Lung (tissue), 12 donors: Measurements from ENCODE around the gene ATN1. TPM values are rescaled to one million over a fixed set of nuclear protein-coding genes. Genes with fewer than 3 reads are reported as not detected.
"Not testable (repeated sequence)": the region's sequence is repeated elsewhere in the genome, so short reads cannot be mapped to it uniquely, and the experiment has no call there.

Source experiments
- ATAC-seq: fragments of 200-7000 bp; cut with Tn5 transposase; one replicate; pipeline ENCODE4 v1.9.1; 2020; ENCODE audit warnings: moderate number of reproducible peaks; ENCODE audit not compliant: insufficient read depth, low FRiP score
- DNase-seq, 3 donors: peaks; one replicate each; pipeline ENCODE4 v3.0.0-alpha.2; 2013 to 2017
- H3K27ac ChIP-seq, 2 donors: one replicate each; pipeline ENCODE4 v1.5.1; 2013; ENCODE audit warnings: mild to moderate bottlenecking in 2 of 2, moderate library complexity in 2 of 2, control low read depth in 1 of 2, inconsistent platforms in 1 of 2, low read depth in 1 of 2, low read length in 1 of 2
- H3K27me3 ChIP-seq, 3 donors: one replicate each; pipeline ENCODE4 v1.5.1; 2013; ENCODE audit warnings: low read length in 2 of 3; ENCODE audit not compliant: control insufficient read depth in 3 of 3, insufficient read depth in 3 of 3
- H3K36me3 ChIP-seq, 4 donors: one replicate each; pipeline ENCODE4 v1.5.1; 2013; ENCODE audit warnings: low read length in 4 of 4, mild to moderate bottlenecking in 1 of 4, moderate library complexity in 1 of 4; ENCODE audit not compliant: control insufficient read depth in 4 of 4, insufficient read depth in 4 of 4
- H3K4me1 ChIP-seq, 5 donors: one replicate each; pipeline ENCODE4 v1.5.1; 2013; ENCODE audit warnings: low read length in 5 of 5, mild to moderate bottlenecking in 2 of 5, moderate library complexity in 1 of 5; ENCODE audit not compliant: control insufficient read depth in 5 of 5, insufficient read depth in 5 of 5
- H3K4me3 ChIP-seq: one replicate; pipeline ENCODE4 v1.5.1; 2013; ENCODE audit warnings: mild to moderate bottlenecking, control low read depth, moderate library complexity
- H3K9ac ChIP-seq, 2 donors: one replicate each; pipeline ENCODE4 v1.5.1; 2013; ENCODE audit warnings: low read length in 2 of 2, control low read depth in 1 of 2; ENCODE audit not compliant: insufficient read depth in 1 of 2
- H3K9me3 ChIP-seq, 4 donors: one replicate each; pipeline ENCODE4 v1.5.1; 2013; ENCODE audit warnings: low read length in 3 of 4, mild to moderate bottlenecking in 1 of 4, moderate library complexity in 1 of 4; ENCODE audit not compliant: control insufficient read depth in 4 of 4, insufficient read depth in 3 of 4
- CTCF ChIP-seq: IDR thresholded peaks from 2 replicates; pipeline ENCODE4 v1.5.1; 2012; ENCODE audit warnings: mild to moderate bottlenecking; ENCODE audit errors: control extremely low read depth, extremely low read depth
- WGBS, 2 donors: extraction: QIAGEN DNeasy Blood & Tissue Kit; methylation state at CpG; one replicate each; pipeline ENCODE4 v1.1.7; 2013; 5-methylcytosine and 5-hydroxymethylcytosine counted together
- polyA plus RNA-seq, 2 donors: library from polyadenylated mRNA; stranded (reverse); fragments of 200-250 nt; gene quantifications; one replicate each; pipeline ENCODE4 v1.2.1, GENCODE V29; 2013
- total RNA-seq, 2 donors: library from RNA; depleted of rRNA in 1 of 2; stranded (reverse); fragments of >200 nt in 1 of 2; gene quantifications; one replicate each; pipeline ENCODE4 v1.2.1, GENCODE V29; 2014 to 2021
- donor health status: control.
- donor health status: control.
- donor health status: Bipolar disorder and iron deficiency.
- donor health status: healthy.
- donor health status: DM: yes; HTN: yes; CAD: no.

Gene ATN1
- total and polyA plus RNA-seq, 4 donors, result 63.5 to 113 (median 79.8) TPM

- Histone ChIP-seq H3K4me1 (no peaks in the 10 kb centered on the region), H3K36me3 (peaks cover 0 to 13% (median 6%) of the 10 kb centered on the region in 4 donors), H3K27me3 (no peaks in the 10 kb centered on the region), H3K27ac (peak overlapping the region in 1 of 2 donors; percentile 1), H3K9ac (no peak overlapping the region), H3K9me3 (no peaks in the 10 kb centered on the region), H3K4me3 (no peak overlapping the region)
- 87 to 88% methylated on average over 11 of the region's 11 CpGs for WGBS, 2 donors
- DNase-seq, result no peak
- no peak for ATAC-seq
- no peak for TF ChIP-seq CTCF
Observed at GRCh38 chr12:6883683-6884082, 44.1 kb upstream of the ATN1 start.

GRCh38 chr12:6884539-6884938 lies 43.2 kb upstream of the ATN1 start:
- H3K27me3 ChIP-seq, result no peaks in the 10 kb centered on the region
- ATAC-seq (no peak), DNase-seq (no peak)
- TF ChIP-seq CTCF, result no peak
- no peaks in the 10 kb centered on the region for H3K9me3 ChIP-seq
- WGBS, 2 donors, result 88 to 93% methylated on average over 22 of the region's 22 CpGs
- H3K36me3 ChIP-seq, result peaks cover 0 to 13% (median 6%) of the 10 kb centered on the region in 4 donors
- H3K9ac ChIP-seq, result no peak overlapping the region
- H3K4me3 ChIP-seq, result no peak overlapping the region
- H3K4me1 ChIP-seq, result no peaks in the 10 kb centered on the region
- peak overlapping the region in 1 of 2 donors; percentile 33 for H3K27ac ChIP-seq

GRCh38 chr12:6886206-6886999 lies 41.4 kb upstream of the ATN1 start:
- not testable (repeated sequence) for ATAC-seq, H3K9me3 ChIP-seq, H3K4me1 ChIP-seq, H3K4me3 ChIP-seq, H3K27me3 ChIP-seq, H3K9ac ChIP-seq, DNase-seq
- WGBS, 2 donors, result 55 to 62% methylated on average over 11 to 12 of the region's 15 CpGs
- Histone ChIP-seq H3K36me3 (peaks cover 0 to 13% (median 6%) of the 10 kb centered on the region in 4 donors), H3K27ac (peak overlapping the region in 1 of 2 donors; percentile 72)

- DNase-seq, result no peak
- ATAC-seq, result no peak
- H3K27ac ChIP-seq, result peak overlapping the region in 1 of 2 donors; percentile 87
- no peak for TF ChIP-seq CTCF
- no peak overlapping the region for H3K9ac ChIP-seq
- no peak overlapping the region for H3K4me3 ChIP-seq
- no peaks in the 10 kb centered on the region for H3K9me3 ChIP-seq
- no peaks in the 10 kb centered on the region for H3K27me3 ChIP-seq
- 34 to 54% methylated on average over 8 of the region's 8 CpGs for WGBS, 2 donors
- peaks cover 0 to 11% (median 2%) of the 10 kb centered on the region in 5 donors for H3K4me1 ChIP-seq
- H3K36me3 ChIP-seq, result peaks cover 0 to 13% (median 6%) of the 10 kb centered on the region in 4 donors
Observed at GRCh38 chr12:6887460-6887859, 40.3 kb upstream of the ATN1 start.
